Activated T-cell treated with anti-CD3 and anti-CD28 coated beads for 24 hours (primary cell): ENCODE data around the gene ITM2B.

Experiments used
- DNase-seq: peaks from one replicate; pipeline ENCODE4 v3.0.0-alpha.2; 2020; ENCODE audit warnings: low read depth

ITM2B gene

GRCh38 chr13:48263196-48263595 is 30.2 kb downstream of the ITM2B start:
- no peak for DNase-seq

DNA sequence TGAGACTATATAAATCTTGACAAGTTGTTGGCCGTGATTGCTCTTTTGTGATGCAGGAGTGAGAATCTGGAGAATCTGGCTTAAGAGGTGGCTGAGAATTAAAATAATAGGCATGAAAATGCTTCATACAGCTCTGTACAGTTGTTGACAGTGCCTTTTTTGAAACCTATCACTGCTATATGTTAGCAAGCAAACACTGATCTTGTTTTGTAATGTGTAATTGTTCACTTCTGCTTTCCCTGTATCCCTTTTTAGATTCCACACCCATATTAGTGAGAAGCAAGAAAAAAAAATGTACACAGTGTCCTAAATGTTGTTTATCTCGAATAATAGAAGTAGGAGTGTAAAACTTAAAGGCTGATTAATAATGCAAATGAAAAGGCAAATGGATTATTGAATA is 31.1 kb downstream of the ITM2B start:
- DNase-seq, result no peak

GRCh38 chr13:48265217-48265815 is 32.3 kb downstream of the ITM2B start:
- DNase-seq, result peak; percentile 13

DNA sequence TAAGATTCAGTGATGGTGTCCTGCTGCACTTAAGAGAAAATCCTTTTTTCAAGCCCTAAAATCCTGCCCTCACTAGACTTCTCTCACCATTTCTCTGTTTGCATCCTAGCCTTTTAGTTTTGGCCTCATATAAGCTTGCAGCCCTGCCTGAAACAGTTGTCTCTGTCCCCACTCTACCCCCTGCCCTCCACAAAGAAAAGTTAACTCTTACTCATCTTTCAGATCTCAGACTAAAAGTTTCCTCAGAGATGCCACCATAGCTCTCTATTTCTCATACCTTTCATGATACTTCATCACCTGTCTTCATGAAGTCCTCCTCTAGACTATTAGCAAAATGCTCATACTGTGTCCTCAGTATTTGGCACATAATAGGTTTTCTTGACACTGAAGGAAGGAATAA is 33.1 kb downstream of the ITM2B start:
- DNase-seq, result no peak

GRCh38 chr13:48266701-48267639 is 34.0 kb downstream of the ITM2B start:
- no peak for DNase-seq

- no peak for DNase-seq
Measured at GRCh38 chr13:48268019-48268418, 35.0 kb downstream of the ITM2B start.

DNA sequence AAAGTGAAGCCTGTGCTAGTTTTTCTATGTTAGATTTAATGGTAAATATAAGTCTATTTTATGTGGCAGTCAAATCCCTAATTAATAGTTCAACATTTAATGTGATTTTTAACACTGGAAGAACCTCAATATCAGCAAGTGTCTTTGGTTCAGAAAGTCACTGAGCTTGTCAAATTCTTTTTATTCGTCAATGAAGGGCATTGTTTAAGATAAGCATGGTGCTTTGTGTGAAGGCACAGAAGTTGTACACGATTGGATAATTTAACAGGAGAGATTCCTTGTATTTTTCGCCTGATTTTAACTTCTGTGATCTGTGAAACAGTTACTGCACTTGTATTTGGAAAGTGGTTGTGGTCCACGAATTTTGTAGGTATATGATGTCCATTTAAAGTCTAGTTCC is 40.3 kb downstream of the ITM2B start:
- DNase-seq, result no peak

GRCh38 chr13:48275507-48275906 is 42.5 kb downstream of the ITM2B start:
- DNase-seq, result no peak

GRCh38 chr13:48278806-48279205 is 45.8 kb downstream of the ITM2B start:
- no peak for DNase-seq

GRCh38 chr13:48281556-48281955 is 48.5 kb downstream of the ITM2B start:
- no peak for DNase-seq

DNA sequence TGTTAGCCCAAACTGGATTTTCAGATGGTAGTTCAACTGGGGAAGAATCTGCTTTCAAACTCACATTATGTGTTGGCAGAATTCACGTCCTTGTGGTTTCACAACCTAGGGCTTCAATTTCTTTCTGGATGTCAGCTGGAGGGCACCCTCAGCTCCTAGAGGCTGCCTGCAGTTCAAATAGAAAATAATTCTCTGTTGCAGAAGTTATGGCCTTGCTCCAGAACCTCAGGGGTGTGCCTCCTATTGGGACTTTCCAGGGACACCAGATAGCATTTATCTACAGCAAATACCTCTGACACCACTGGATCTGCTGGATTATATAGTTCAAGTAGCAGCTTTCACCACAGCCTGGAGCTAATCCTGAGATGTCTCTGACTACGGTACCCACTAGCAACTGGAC is 58.7 kb downstream of the ITM2B start:
- DNase-seq, result no peak

GRCh38 chr13:48292650-48293049 is 59.6 kb downstream of the ITM2B start:
- no peak for DNase-seq

DNA sequence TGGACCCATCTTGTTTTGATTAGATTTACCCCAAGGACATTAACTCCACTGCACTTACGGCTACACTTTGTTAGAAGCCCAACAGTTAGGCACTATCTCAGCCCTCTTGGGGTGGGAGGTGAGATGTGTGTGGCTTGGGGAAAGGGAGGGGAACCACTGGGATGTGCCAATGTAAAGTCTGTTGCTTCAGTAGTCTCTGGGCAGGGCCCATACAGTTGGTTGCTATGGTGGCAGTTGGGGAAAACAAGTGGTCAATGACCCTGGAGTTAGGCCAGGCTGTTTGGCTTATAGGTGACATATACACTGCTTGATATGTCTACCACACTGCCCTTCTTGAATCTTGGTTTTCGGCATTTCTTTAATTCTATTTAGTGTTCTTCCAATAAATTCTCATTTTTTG is 61.6 kb downstream of the ITM2B start:
- no peak for DNase-seq

GRCh38 chr13:48295271-48295670 is 62.3 kb downstream of the ITM2B start:
- no peak for DNase-seq

DNA sequence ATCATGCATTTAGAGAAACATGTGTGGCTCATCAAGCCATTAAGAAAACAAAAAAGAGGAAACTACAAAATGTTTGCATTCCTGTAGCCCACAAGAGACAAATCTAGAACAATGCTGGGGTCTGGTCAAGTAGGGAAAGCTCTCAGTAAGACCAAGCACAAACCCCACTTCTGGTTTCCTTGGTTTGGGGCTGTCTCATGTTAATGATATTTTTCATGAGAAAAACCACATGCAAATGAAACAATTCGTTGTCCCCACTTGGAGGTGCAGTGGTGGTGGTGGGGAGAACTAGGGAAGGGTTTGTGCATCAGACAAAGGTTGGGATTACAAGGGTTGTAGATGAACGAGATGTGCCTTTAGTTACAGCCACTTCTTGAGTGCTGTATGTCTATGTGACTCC is 63.5 kb downstream of the ITM2B start:
- no peak for DNase-seq

DNA sequence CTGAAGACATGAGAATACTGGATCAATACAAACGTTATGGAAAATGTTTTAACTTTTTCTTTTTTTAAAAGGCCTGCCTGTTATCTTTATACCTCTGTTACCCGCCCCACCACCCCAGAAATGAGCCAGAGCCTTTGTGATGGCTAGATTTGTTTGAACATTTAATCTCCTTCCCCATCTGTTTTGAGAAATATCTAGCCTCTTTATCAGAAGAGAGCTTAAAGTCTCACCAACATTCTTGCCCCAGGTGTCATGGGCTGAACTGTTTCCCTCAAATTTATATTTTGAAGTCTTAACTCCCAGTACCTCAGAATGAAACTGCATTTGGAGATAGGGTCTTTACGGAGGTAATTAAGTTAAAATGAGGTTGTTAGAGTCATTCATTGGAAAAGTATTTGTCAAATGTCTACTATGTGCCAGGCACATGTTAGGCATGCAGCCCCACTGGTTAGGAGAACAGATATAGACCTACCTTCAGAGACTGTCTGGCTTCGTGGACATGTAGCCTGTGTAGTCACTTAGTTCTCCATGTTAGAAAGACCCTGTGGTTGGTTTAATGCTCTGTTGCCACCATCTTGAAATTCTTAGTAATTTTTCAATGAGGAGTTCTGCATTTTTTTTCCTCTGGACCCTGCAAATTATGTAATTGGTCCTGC is 64.3 kb downstream of the ITM2B start:
- DNase-seq, result no peak

DNA sequence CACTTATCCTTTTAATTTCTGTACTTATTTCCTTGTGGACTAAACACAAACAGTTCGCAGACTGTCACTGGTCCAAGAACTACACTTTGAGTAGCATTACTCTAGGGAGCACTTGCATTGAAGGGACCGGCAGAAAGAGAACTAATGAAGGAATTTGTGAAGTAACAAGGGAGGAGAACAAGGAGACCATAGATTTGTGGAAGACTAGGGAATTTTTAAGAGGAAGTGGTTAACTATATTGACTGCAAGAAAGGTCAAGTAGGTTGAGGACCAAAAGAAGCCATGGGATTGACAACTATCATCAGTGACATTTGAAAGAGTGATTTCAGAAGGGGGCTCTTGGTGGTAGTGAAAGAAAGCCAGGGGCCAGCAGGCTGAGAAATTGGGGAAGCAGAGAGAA is 66.6 kb downstream of the ITM2B start:
- DNase-seq, result no peak

GRCh38 chr13:48302871-48303358 is 69.9 kb downstream of the ITM2B start:
- DNase-seq, result no peak

DNA sequence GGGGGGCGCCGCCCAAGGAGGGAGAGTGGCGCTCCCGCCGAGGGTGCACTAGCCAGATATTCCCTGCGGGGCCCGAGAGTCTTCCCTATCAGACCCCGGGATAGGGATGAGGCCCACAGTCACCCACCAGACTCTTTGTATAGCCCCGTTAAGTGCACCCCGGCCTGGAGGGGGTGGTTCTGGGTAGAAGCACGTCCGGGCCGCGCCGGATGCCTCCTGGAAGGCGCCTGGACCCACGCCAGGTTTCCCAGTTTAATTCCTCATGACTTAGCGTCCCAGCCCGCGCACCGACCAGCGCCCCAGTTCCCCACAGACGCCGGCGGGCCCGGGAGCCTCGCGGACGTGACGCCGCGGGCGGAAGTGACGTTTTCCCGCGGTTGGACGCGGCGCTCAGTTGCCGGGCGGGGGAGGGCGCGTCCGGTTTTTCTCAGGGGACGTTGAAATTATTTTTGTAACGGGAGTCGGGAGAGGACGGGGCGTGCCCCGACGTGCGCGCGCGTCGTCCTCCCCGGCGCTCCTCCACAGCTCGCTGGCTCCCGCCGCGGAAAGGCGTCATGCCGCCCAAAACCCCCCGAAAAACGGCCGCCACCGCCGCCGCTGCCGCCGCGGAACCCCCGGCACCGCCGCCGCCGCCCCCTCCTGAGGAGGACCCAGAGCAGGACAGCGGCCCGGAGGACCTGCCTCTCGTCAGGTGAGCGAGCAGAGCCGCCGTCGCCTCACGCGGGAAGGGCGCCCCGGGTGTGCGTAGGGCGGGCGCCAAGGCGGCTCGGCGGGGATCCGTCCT is 70.5 kb downstream of the ITM2B start, which contains the start of gene RB1:
RB1 (plus strand) TSS at position 393 of the 784 bp plus-strand sequence; CDS start at position 555, 162 bp downstream.
- DNase-seq, result peak; percentile 86

GRCh38 chr13:48304143-48304876 is 71.3 kb downstream of the ITM2B start:
- DNase-seq, result no peak

DNA sequence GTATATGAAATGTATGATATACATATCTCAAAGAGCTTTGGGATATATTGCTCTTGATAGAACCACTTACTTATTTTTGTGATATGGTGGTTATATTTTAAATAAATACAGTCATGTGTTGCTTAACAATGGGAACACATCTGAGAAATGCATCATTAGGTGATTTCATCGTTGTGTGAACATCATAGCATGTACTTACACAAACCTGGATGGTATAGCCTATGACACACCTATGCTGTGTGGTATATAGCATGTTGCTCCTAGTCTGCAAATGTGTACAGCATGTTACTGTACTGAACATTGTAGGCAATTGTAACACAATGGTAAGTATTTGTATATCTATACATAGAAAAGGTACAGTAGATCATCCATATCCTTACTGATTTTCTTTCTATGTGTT is 78.2 kb downstream of the ITM2B start:
- no peak for DNase-seq
